Fibroblast of skin of left quadriceps (primary cell): Measurements from ENCODE around the gene SFRP5.

Experiments used
- DNase-seq, 2 experiments: peaks; one replicate each; pipeline ENCODE4 v3.0.0-alpha.2; 2013; ENCODE audit warnings: low read depth in 2 of 2

Gene SFRP5

DNA sequence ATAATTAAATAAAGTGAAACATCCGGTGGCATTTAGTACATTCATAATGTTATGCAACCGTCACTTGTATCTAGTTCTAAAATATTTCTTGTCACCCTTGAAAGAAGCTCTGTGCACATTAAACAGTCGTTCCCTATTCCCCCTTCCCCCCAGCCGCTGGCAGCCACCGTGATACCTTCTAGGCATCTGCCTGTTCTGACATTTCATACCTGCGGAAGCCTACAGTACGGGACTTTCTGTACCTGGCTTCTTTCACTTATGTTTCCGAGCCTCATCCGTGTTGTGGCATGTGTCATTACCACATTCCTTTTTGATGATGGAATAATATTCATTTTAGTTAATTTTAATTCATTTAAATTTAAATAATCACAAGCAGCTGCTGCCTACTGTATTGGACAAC is 13.9 kb upstream of the SFRP5 start:
- no peak for DNase-seq

DNA sequence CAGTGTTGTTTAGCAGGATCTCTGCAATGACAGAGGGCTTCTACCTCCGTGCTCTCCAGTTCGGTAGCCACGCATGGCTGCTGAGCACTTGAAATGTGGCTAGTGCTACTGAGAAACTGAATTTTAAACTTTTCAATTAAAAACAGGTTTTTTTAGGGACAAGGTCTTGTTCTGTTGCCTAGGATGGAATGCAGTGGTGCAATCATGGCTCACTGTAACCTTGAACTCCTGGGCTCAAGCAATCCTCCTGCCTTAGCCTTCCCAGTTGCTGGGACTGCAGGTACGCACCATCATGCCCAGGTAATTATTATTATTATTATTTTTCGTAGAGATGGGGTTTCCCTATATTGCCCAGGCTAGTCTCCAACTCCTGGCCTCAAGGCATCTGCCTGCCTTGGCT is 13.4 kb upstream of the SFRP5 start:
- DNase-seq: no peak

DNA sequence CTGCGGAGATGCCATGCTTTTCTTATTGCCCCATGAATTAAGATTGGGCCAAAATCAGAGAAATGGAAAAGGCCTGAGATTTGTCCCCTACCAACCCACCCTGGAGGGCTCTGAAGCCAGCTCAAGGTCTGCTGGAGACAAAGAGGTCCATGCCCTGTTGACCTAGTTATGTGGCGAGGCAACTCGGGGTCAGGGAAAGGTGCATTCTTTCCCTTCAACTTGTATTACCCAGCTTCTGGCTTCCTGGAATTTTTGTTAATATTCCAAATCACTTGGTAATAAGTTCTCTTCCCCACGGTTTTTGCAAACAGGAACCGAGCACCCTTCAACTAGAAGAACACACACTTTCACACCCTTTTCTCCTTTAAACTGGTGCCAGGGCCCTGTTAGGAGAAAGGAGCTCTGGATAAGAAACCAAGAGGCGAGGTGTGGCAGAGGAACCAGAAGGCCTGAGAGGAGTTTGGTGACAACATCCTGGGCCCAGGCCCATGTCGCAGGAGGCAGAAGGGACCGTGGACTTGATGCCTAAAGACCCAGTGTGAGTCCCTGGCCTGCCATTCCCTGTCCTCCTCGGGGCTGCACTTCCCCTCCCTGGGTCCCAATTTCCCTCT is 12.5 kb upstream of the SFRP5 start:
- DNase-seq: no peak

DNA sequence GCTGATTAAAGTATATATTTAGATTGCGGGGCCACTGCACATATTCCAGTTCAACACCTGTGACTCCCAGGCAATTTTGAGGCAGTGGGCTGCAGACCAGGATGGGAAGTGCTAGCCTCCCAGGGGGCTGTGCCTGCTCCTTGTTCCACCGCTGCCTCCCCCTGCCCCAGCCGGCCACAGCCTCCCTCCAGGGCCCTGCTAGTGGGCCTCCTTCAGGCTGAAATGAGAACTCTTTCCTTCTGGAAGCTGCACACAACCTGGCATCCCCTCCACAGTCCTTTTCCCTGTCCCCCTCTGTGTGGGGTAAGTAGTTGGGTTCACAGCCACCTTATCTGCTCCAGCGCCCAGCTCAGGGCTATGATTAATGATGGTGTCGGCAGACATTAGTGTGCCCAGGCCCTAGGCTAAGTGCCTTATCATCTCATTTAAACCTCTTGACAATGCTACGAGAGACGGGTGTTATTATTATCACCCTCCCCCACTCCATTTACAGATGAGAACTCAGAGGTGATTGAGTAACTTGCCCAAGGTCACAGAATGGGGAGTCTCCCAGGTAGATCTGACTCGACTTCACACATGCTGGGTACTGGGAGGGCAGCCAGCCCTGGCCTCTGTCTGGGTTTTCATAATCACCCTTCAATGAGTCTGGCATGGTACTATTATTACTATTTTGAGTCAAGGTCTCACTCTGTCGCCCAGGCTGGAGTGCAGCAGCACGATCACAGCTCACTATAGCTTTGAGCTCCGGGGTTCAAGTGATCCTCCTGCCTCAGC is 10.8 kb upstream of the SFRP5 start:
- no peak for DNase-seq

DNA sequence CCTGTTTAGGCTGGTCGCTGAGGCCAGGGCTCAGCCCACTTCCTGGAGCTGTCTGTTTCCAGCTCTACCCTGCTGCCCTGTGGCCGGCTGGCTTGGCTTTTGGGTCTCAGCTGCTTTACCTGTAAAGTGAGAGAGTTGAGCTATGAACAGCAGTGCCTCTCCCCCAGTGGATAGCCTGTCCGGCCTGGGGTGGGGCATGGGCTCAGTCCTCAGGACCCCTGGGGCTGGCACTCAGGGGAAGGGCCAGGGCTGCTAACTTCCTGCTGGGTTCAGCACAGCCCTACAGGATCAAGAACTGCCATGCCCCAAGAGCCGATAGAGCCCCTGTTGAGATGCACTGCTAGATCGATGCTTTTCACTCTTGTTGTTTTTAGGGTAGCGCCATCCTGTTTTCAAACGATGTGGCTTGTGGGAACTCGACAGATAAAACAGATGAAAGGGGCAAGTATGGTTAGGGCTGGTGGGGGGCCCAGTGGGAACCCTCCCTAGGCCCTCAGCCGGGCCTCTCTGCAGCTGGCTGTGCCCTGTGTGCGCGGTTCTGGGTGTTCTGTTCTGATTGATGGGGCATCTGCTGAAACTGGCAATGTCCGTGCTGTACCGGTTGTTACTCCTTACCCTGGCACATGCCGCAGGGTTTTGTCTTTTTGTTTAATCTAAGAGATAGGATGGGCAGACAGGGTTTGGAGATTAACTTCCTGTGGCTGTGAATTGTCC is 10.0 kb upstream of the SFRP5 start:
- no peak for DNase-seq

DNA sequence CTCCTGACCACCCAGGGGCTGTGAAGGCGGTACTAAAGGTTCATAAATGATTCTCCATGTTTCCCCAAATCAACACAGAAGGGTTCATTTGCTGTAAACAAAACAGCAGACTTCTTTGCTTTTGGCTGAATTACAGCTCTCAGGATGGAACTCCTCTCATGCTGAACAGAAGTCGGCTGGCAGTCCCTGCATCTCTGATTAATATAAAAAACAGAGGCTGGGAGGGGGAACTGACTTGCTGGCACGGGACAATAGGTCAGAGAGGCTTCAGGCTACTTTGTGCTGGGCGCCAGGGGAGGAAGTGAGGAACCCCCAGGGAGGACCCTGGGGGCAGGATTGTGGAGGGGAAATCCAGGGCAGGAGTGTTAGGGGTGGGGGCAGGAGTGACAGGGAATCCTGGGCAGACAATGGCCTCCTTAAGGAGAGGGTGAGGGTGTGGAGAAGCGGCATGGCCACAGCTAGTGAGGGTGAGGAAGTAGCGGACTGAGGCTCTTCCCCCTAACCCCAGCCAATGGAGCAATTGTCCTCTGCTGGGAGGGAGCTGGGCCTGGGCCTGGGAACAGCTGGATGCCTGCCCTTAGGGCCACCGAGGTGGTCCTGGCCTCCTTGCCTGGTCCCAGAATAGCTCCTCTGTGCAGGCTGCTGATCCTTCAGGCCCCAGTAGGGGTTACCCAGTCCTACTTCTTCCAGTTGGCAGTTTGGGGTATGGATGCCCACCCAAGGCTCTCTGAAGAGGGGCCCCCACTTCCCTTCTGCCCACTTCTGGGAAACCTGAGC is 9.2 kb upstream of the SFRP5 start:
- DNase-seq: no peak

DNA sequence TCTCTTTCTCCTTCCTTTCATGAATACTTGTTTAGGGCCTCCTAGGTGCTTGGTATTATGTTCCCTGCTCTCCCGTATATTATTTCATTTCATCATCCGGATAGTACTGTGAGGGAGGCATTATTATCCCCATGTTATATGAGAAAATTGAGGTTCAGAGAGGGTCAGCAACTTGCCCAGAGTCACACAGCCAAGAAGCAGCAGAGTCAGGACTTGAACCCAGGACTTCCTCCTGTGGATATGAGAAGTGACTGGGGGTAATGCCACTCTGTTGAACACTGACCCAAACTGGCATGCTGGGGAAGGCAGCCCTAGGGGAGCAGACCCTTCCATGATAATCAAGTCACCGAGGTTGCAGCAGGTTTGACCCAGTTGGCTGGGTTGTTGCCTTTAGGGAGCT is 8.2 kb upstream of the SFRP5 start:
- no peak for DNase-seq

DNA sequence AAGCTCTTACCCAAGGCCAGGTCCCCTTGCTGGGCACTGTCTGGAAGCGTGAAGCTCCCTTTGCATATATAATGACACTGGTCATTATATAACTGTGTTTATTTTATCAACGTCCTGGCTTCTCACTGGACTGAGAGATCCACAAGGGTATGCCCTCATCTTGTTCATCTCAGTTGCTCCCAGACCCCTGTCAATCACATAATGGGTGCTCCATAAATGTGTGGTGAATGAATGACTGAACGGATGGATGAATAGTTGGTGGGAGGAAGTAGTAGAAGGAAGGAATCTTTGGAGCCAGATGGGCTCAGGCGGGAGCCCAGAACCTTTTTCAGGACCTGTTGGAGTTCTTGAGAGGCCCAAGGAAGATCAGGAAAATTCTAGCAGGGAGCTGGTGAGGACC is 7.7 kb upstream of the SFRP5 start:
- DNase-seq: no peak

DNA sequence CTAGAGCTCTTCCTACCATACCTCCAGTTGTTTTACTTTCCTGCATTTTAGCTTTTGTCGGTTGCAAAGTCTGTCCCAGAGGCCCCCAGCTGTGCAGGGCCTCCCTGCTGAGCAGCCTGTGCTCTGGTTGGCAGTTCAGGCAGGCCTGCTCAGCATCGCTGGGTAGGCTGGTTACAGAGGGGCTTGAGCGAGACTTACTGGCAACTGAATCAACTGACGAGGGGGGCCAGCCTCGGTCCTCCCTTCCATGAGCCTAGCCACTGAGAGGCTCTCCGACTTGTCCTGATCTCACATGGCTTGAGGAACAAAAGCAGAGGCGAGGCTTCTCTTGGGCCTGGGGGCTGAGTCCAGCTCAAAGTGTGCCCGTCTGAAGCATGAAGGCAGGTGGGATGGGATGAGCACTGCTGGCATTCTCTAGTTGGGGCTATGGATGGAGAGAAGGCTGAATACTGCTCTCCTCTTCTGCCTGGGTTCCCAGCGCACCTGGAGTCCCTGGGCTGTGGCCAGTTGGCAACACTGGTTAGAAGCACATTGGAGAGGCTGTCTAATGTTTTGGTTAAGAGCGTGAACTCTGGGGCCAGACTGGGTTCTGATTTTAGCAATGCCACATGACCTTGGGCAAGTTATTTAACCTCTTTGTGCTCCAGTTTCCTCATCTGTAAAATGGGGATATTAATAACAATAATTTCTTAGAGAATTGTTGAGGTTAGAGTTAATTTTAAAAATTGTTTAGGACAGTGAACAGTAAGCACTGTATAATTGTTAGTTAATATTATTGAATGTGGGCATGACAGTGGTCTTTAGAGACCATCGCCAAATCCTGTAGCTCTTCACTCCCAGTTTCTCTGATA is 6.9 kb upstream of the SFRP5 start:
- no peak for DNase-seq

DNA sequence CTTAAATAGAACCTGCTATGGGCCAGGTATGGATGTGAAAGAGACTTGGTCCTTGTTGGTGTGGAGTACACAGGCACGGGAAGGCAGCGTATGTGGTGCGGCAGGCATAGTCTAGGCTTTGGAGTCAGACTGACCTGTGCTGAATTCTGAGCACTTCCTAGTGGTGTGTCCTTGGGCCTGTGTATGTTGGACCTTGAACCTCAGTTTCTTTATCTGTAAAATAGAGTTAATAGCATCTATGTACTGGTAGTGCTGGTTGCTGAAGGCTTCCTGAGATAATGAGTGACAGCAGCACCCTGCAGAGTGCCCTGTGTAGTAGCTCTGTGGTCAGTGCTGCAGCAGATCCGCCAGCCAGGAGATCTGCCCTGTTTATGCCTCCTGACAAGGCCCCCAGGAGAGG is 5.3 kb upstream of the SFRP5 start:
- DNase-seq: no peak

DNA sequence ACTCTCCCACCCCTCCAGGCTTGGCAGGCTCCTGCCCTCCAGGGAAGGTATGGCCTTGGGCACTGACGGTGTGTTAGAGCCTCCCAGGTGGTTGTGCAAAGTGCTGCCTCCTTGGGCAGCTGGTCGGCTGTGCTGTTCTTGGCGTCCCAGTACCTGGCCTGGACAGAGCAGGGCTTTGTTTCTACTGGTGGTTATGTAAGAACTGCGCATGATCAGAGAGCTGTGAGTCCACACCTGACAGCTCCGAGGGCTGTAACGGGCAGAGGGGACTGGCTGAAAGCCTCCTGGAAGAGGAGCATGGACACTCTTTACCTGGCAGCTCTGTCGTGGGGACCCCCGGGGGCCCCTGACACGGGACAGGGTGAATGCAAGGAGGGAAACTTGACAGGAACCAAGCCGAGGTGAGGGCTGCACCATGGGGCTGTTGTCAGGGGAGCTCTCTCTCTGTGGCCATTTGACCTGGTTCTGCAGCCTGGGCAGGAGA is 3.1 kb upstream of the SFRP5 start:
- no peak for DNase-seq

DNA sequence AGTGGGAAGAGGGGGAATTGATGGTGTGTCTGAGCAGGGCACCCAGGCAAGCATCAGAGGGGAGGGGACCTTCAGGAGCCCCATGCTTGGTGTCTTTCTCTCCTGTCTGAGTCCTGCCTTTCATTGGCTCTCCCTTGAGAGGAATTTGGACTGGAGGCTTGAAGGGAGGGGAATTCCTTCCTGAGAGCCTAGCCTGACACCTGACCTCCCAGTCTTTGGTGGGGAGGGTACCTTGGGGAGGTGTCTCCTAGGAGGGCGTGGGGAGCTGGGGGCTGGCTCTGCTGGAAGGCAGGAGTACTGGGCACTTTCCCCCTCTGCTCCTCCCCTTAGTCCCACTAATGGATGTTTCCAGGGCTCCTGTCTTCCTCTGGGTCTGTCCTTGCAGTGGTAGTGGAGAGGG is 1.3 kb upstream of the SFRP5 start:
- no peak for DNase-seq

DNA sequence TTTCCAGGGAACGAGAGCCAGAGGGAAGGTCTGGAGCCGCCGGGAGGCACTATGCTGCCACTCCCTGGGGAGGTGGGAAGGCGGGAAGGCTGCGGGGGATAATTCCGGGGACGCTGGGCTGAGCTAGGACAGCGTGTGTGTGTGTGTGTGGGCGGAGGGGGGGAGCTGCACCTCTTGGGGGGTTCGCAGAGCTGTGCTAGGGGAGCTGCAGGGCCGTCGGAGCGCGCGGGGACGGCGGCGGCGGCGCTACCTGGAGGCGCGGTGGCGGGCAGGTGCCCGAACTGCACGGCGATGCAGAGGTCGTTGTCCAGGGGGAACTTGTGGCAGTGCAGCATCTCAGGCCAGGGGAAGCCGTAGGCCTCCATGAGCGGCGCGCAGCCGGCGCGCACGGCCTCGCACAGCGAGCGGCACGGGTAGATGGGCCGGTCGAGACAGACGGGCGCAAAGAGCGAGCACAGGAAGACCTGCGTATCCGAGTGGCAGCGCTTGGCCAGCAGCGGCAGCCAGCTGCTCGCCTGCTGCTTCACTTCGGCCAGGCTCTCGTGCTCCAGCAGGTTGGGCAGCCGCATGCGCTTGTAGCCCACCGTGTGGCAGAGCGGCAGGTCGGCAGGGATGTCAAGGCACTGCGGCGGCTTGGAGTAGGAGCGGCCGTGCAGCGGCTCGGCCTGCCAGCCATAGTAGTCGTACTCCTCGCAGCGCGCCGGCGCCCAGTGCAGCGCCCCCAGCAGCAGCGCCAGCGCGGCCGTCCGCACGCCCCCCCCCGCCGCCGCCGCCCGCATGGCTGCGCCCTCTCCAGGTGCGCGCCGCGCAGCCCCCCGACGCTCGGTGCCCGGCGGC is 526 bp downstream of the SFRP5 start:
- DNase-seq: no peak

DNA sequence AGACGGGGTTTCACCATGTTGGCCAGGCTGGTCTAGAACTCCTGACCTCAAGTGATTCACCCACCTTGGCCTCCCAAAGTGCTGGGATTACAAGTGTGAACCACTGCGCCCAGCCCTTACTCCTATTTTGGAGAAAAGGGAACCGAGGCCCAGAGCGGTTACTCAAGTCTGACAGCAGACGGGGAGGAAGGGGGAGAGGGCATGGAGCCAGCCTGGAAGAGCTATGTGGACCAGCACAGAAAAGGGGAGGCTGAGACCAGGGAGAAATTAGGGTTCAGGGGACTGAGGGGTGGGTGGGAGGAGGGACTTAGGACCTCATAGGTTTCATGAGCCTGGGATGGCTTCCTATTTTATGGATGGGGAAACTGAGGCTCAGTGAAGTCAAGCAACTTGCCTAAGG is 1.5 kb downstream of the SFRP5 start:
- no peak for DNase-seq

DNA sequence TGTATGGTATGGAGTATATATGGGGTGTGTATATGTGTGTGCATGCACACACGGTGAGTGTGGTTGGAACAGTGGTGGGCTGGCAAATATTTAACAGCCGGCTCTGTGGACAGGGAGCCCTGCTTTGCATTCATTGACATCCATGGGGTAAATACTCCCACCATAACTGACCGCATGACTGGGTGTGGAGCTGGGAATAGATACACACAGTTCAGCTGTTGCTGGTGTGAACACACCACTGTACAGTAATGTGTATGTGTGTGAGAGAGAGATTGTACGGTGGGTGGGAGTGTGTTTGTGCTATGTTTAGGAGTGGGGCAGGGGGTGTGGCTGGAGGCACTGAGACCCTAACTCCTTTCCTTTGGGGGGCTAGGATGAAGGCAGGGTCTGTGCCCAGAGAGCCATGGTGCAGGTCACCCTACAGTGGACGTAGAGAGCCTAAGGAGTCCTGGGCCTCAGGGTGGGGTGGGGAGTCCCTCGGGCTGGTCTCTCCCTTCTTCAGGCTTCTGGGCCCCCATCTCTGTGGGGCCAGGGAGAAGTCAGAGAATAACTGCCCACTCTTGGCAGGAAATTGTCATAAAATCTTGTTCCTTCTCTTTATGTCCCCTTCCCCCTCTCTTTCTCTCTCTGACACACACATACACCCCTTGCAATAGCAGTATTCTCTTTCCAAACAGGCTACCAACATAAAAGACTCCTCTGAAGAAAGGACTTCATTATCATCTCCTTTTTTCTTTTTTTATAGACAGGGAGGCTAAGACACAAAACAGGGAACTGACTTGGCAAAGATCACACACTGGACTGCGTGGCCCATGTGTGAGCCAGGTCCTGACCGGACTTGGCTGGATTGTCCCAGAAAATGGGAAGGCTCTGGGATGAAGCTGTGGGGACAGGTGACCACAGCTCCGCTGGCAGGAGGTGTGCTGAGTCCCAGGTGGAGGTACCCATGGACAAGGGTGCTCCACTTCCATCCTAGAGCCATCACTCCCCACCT is 3.2 kb downstream of the SFRP5 start:
- DNase-seq: no peak

DNA sequence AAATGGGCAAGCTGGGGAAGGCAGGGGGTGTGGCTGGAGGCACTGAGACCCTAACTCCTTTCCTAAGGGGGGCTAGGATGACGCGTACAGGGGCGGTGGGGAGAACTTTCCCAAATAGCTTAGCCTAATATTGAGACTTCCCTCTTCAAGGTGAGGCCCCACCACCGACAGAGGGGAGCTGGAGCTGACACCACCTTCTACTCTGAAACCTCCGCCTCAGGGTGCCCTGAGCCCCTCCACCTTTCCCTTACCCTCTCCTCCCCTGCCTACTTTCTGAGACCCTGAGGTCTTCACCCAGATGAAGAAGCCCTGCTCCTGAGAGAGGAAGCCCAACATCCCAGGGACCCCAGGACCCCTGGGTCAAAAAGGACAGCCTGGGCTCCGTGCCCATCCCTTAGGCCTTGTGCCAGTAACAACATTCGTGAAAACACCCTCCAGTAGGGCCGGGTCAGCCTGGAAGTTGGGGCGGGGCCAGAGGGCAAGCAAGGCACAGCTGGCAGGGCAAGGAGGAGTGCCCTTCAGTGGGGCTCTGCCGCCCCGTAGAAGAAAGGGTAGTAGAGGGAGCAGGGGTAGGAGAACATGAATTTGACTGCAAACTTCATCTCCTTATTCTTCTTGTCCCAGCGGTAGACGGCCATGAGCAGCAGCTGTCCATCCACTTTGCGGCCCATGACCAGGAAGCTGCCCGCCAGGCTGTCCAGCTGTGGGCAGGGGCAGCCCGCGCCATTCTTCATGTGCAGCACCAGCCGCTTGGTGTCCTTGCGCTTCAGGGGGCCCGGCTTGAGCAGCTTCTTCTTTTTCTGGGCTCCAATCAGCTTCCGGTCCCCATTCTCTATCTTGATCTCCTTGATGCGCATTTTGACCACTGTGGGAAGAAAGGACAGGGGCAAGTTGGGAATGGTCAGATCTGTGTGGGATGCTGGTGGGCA is 4.5 kb downstream of the SFRP5 start:
- no peak for DNase-seq

DNA sequence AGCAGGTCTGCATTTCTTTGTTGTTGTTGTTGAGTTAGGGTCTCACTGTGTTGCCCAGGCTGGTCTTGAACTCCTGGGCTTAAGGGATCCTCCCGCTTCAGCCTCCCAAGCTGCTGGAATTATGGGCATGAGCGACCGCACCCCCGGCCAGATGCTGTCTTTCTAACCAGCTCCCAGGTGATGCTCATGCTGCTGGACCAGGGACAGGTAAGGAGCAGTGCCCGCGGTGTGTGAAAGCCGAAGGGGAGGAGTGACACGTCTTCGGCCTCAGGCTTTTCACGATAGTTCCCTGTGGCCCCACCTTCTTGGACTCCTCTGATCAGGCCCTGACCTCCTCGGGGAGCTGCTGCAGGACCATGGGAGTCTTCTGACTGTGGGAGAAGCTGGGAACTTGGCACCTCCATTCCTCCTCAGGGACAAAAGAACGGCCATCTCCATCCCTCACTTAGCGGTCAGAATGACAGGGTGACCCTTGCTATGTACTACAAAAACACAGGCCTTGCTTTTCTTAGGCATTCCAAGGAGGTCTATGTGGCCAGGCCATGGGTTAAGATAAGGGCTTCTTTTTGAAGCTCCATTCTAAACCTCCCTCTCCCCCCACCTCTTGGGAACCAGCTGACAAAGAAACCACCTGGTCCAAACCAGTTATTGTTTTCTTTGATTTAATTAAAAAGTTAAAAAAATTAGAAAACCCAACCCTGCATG is 5.5 kb downstream of the SFRP5 start:
- DNase-seq: no peak
